ENCODE results near the gene CNTNAP2.

CNTNAP2 gene

GRCh38 chr7:146319629-146320028 is 203.0 kb downstream of the CNTNAP2 start:
- DNase-seq = no peak

DNA sequence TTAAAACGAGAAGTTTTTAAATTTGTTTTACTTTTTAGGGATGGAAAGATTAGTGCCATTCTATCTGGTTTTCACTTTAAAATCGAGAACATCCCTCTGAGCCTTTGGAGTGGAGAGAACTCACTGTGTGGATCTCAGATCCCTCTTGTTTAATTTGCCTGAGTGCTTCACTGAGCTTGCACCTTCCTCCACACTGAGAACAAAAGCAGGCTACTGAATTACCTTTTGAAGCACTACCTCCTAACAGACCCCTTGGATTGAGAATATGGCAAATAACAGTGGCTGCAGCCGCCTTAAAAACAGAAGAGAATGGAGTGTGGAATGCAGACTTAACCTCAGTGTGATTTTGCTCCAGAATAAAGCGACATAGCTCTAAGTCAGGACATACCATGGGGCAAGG is 204.7 kb downstream of the CNTNAP2 start:
- DNase-seq = no peak

DNA sequence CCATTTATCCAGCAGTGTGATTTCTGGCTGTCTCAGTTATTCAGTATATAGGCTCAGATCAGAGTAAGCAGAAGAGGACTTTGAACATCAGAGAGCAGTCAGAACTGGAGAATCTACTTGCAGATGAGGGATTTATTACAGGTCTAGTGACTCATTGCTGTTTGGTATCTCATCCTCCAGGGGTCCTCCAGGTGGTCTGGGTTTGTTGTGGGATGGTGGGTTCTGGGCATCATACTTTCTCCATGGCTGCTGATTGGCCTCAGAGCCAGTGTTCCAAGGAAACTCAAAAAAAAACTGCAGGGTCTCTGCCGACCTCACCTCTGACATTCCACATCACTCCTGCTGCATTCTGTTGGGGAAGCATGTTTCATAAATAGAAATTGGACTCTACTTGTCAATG is 214.8 kb downstream of the CNTNAP2 start:
- DNase-seq = no peak

- DNase-seq = no peak
These were observed 228.7 kb downstream of the CNTNAP2 start for GRCh38 chr7:146345251-146345650.

GRCh38 chr7:146346096-146346495 is 229.5 kb downstream of the CNTNAP2 start:
- no peak for DNase-seq

DNA sequence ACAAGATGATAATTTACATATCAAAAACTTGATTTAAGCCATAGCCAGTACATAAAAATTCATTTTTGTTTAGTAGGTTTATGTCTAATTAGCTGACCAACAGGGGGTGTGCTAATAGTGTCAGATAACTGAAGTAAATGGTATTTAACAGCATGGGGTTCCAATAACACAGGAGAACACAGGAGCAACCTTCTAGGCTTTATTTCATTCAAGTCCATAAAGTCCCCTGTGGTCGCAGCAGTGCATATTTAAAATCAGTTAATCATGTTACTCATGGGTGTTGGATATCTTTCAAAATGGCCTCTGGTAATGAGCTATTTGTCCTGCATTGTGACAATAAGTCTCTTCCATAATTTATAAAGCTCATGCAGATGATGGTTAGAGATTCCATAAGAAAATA is 238.6 kb downstream of the CNTNAP2 start:
- DNase-seq = no peak

DNA sequence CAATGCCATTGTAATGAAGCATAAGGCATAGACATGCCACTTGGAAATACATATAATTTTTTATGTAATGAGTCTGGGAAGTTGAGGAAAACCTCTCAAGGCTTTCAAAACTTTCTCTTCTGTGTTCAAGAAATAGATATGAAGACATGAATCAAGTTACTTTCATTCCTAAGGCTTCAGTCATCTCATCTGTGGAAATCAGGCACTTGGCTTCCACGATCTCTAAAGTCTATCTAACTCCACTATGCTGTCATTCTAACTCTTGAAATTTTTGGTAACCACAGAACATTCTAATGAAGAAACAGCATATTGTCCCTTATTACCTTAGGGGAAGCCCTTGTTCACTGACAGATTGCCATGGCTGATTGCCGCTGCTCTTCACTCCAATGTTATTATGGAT is 242.6 kb downstream of the CNTNAP2 start:
- peak; percentile 47 for DNase-seq

GRCh38 chr7:146366938-146367337 is 250.3 kb downstream of the CNTNAP2 start:
- peak; percentile 74 for DNase-seq

DNA sequence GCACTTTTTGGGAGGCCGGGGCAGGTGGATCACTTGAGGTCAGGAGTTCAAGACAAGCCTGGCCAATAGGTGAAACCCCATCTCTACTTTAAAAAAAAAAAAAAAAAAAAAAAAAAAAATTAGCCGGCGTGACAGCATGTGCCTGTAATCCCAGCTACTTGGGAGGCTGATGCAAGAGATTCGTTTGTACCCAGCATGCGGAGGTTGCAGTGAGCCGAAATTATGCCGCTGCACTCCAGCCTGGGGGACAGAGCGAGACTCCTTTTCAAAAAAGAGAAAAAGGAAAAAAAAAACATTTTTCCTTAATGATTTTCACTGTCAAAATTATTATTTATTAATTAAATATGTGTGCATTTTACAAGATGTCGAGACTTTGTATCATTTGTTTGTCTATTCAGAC is 253.6 kb downstream of the CNTNAP2 start:
- DNase-seq = no peak

DNA sequence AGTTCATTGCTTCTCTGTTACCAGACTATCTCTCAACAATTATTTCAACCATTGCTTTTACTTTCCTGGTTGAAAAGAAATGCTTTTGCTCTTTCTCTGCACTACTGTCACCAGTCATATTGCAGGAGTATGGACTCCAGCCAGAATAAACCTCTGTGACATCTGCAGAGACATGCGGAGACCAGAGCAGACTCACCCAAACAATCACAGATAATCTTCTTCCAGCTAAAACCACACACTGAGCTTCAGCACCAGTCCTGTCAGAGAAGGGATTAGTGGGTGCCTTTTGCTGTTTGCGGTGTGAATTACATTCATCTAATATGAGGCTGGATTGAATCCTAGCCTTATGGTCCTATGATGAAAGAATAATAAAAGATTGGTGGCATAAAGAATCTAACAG is 258.6 kb downstream of the CNTNAP2 start:
- DNase-seq = peak; percentile 18

DNA sequence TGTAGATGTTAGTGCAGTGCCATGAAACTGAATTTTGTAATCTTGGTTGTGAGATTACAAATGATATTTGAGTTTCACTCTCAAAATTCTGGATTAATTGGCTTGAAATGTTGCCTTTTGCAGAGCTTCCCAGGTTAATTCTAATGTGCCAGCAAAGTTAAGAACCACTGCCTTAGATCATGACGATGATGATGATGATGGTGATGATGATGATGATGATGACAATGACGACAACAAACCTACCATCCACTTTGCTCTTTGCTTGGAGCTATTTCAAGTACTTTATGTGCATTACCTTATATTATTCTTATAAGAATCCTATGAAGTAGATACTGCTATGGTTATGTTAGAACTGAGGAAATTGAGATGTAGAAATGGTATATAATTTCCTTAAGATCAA is 261.6 kb downstream of the CNTNAP2 start:
- DNase-seq = no peak

GRCh38 chr7:146387140-146387539 is 270.5 kb downstream of the CNTNAP2 start:
- DNase-seq = no peak

GRCh38 chr7:146388928-146389327 is 272.3 kb downstream of the CNTNAP2 start:
- DNase-seq = no peak

DNA sequence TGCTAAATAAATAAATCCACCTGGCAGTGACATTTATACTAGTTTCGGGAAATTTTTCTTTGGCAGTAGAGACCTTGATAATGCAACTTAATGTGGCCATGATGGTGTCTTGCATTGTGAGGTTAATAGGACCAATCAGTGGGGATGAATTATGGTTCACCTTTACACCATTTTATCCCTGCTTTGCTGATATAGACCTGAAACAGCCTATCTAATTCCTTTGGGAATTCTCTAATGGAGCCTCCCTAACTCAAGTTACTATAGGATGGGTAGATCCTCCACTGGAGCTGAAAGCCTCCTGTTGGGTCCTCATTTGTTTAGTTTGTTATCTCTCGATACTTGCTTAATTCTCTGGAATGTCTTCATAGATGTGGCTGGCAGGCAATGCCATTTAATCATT is 276.7 kb downstream of the CNTNAP2 start:
- DNase-seq = no peak

- no peak for DNase-seq
These were observed 280.5 kb downstream of the CNTNAP2 start for GRCh38 chr7:146397141-146397540.

- no peak for DNase-seq
These were observed 285.3 kb downstream of the CNTNAP2 start for GRCh38 chr7:146401939-146402338.

DNA sequence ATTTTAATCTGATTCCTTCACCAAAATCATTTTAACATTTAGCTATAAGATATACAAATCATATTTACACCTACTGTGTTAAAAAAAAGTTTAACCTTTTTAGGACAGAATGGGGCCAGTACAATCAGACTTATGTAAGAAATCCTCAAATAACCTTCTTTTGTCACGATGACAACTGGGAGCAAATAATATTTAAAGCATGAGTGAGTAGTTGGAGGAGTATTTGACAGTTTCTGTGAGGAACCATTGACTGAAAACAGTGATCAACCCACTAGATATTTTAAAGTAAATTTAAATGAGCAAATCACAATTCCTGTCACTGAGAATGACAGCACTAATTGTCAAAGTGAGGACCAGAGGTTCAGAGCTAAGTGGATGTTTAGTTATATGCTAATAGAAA is 289.1 kb downstream of the CNTNAP2 start:
- DNase-seq = no peak

GRCh38 chr7:146411975-146412374 is 295.4 kb downstream of the CNTNAP2 start:
- no peak for DNase-seq

GRCh38 chr7:146412781-146413180 is 296.2 kb downstream of the CNTNAP2 start:
- DNase-seq = peak; percentile 61

DNA sequence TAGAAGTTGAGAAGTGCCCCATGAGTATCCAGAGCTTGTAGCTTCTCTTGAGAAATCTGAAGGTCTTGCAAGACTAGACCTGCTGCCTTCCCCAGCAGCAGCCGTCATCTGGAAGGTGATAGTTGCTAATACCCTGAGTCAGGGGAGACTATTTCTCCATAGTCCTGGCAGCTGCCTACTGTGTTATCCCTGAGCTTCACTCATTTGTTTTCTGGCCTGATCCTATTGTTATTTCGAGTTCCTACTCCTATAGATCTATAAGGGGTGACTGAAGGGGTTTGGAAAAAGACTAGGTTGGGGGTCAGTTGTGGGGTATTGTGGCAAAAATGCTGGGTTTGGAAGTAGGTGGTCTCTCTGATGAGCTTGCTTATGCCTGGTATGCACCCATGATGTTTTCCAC is 297.8 kb downstream of the CNTNAP2 start:
- DNase-seq = no peak

- no peak for DNase-seq
These were observed 298.3 kb downstream of the CNTNAP2 start for GRCh38 chr7:146414937-146415336.

DNA sequence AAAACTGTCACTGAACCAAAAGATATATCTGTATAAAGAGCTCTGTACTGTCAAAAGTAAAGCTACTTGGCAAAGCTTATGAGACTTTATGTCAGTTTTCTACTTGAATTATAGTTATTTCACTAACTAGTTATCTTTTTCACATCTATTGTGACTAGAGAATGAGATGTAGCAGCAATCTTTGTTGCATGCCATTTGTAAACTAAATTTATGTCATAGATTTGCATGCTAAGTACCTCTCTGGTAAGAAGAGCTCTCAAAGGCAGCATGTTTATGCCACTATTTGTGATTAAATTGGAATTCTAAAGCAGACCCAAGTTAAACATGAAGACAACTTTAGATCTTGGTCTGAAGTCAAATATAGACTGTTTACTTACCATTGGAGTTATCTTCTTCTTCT is 300.6 kb downstream of the CNTNAP2 start:
- no peak for DNase-seq

GRCh38 chr7:146423446-146423845 is 306.8 kb downstream of the CNTNAP2 start:
- DNase-seq = no peak

- DNase-seq = no peak
These were observed 307.5 kb downstream of the CNTNAP2 start for GRCh38 chr7:146424084-146424483.

DNA sequence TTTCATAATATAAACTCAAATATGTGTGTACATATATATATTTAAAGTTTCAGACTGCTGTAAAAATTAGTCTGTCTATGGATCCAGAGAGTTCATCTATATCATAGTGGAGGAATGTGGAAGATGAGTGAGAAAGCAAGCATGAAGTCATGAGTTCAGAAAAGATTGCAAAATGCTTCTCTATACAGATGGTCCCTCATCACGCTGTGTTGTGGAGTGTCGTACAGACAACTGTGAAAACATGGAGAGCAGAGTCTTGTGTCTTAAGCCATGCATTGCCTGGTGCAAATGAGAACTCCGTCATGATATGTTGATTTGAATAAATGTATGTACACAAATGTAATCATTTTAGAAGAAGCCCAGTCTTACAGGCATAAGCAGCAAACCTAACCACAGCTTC is 316.9 kb downstream of the CNTNAP2 start:
- DNase-seq = no peak

- no peak for DNase-seq
These were observed 326.5 kb downstream of the CNTNAP2 start for GRCh38 chr7:146443102-146443501.

All from fibroblast of upper back skin (primary cell).